ENCODE measurements around the gene SEMA7A. TPM values are rescaled to one million over a fixed set of nuclear protein-coding genes. Genes with fewer than 3 reads are reported as not detected.

SEMA7A gene
- total and polyA plus RNA-seq, 2 of the 4 experiments (the other 2 are of a cell fraction): 30.5 to 87.3 TPM

GRCh38 chr15:74422652-74423430, 10.9 kb downstream of the SEMA7A start (continued):
- no peak for TF ChIP-seq ELK1 (IDR thresholded peaks at IDR 0.05; ENCODE audit: borderline replicate concordance, low read depth, low read length)
- TF ChIP-seq CEBPB (IDR thresholded peaks at IDR 0.05; ENCODE audit: low read depth, low read length): no peak
- no peak for TF ChIP-seq CTCF (conservative IDR thresholded peaks at IDR 0.05; ENCODE audit: low read depth, low read length)
- TF ChIP-seq MAFK (IDR thresholded peaks at IDR 0.05; ENCODE audit: low read depth, low read length): no peak
